K562 (cell line): ENCODE measurements around the gene DAPK2. TPM values are rescaled to one million over a fixed set of nuclear protein-coding genes. Genes with fewer than 3 reads are reported as not detected.

ENCODE experiments used
- CCAR2 ChIP-seq: fragments of 200-400 bp; formaldehyde crosslinking; IDR thresholded peaks from 2 replicates; pipeline ENCODE4 v1.6.1; 2017; ENCODE audit warnings: mild to moderate bottlenecking, low read depth, low read length
- CHD7 ChIP-seq: fragments of 200-600 bp; sonication (generic); IDR thresholded peaks from one replicate; pipeline ENCODE4 v1.6.1; 2012; ENCODE audit warnings: mild to moderate bottlenecking, low read depth, low read length, inconsistent platforms
- ERF ChIP-seq: fragments of 450-650 bp; formaldehyde crosslinking; IDR thresholded peaks from 2 replicates; pipeline ENCODE4 v1.4.0; 2020; ENCODE audit warnings: mild to moderate bottlenecking, mixed read lengths
- L3MBTL2 ChIP-seq: fragments of 450-650 bp; IDR thresholded peaks from 2 replicates; pipeline ENCODE4 v1.6.1; 2016; ENCODE audit warnings: mild to moderate bottlenecking, moderate library complexity
- PRDM10 ChIP-seq: fragments of 450-650 bp; IDR thresholded peaks from 2 replicates; pipeline ENCODE4 v1.6.1; 2018; ENCODE audit not compliant: partially characterized antibody
- polyA plus RNA-seq, 8 experiments: library from polyadenylated mRNA; depleted of rRNA in 4 of 8; stranded (reverse) in 5 of 8; unstranded in 3 of 8; fragments of >200 nt; fragmentation: Nextera tagmentation in 2 of 8; fragmentation: Illumina TruSeq in 1 of 8; extraction: Ambion mirVana in 2 of 8; extraction: Trizol in 1 of 8; gene quantifications; 2 replicates each; pipeline versions ENCODE4 v1.2.1 to v1.2.3, GENCODE V29; 2011 to 2014; ENCODE audit warnings: inconsistent platforms in 1 of 8, missing spikeins in 1 of 8
- total RNA-seq, 7 experiments: library from RNA; depleted of rRNA in 6 of 7; stranded (reverse); fragments of >200 nt in 6 of 7; fragmentation: Illumina TruSeq in 2 of 7; extraction: Trizol in 2 of 7; gene quantifications; 2 replicates each; pipeline versions ENCODE4 v1.2.1 to v1.2.3, GENCODE V29; 2011 to 2021; ENCODE audit warnings: low replicate concordance in 1 of 7
- TF ChIP-seq, protein P1 (sequence below): fragments of 200-800 bp; sonication (Bioruptor generic); IDR thresholded peaks from 2 replicates; pipeline ENCODE4 v1.6.1; 2017; ENCODE audit warnings: missing genetic modification characterization, missing compliant biosample characterization

The DAPK2 gene
- total and polyA plus RNA-seq, 9 of the 15 experiments (the other 6 are each of a cell fraction or from before 2014, with no cell fraction given), result 0.14 to 5.2 (median 2.2) TPM

GRCh38 chr15:63915873-63916771 lies 130.2 kb downstream of the DAPK2 start (continued):
- TF ChIP-seq CHD7 (no peak), PRDM10 (peak; percentile 16), L3MBTL2 (peak; percentile 23; the same call in 1 of the 2 replicates), CCAR2 (no peak), ERF (no peak)
- TF ChIP-seq, protein P1, sequence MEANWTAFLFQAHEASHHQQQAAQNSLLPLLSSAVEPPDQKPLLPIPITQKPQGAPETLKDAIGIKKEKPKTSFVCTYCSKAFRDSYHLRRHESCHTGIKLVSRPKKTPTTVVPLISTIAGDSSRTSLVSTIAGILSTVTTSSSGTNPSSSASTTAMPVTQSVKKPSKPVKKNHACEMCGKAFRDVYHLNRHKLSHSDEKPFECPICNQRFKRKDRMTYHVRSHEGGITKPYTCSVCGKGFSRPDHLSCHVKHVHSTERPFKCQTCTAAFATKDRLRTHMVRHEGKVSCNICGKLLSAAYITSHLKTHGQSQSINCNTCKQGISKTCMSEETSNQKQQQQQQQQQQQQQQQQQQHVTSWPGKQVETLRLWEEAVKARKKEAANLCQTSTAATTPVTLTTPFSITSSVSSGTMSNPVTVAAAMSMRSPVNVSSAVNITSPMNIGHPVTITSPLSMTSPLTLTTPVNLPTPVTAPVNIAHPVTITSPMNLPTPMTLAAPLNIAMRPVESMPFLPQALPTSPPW, result peak; percentile 35; the same call in 1 of the 2 replicates
